SH-SY5Y (cell line): Measurements from ENCODE around the gene RXRA.

Experiments used
- GATA2 ChIP-seq: IDR thresholded peaks from 2 replicates; pipeline ENCODE4 v1.6.1; 2011; ENCODE audit warnings: mild to moderate bottlenecking, low read depth, low read length
- GATA3 ChIP-seq: IDR thresholded peaks from 2 replicates; pipeline ENCODE4 v1.6.1; 2011; ENCODE audit warnings: low read depth, mild to moderate bottlenecking, low read length, moderate library complexity

DNA sequence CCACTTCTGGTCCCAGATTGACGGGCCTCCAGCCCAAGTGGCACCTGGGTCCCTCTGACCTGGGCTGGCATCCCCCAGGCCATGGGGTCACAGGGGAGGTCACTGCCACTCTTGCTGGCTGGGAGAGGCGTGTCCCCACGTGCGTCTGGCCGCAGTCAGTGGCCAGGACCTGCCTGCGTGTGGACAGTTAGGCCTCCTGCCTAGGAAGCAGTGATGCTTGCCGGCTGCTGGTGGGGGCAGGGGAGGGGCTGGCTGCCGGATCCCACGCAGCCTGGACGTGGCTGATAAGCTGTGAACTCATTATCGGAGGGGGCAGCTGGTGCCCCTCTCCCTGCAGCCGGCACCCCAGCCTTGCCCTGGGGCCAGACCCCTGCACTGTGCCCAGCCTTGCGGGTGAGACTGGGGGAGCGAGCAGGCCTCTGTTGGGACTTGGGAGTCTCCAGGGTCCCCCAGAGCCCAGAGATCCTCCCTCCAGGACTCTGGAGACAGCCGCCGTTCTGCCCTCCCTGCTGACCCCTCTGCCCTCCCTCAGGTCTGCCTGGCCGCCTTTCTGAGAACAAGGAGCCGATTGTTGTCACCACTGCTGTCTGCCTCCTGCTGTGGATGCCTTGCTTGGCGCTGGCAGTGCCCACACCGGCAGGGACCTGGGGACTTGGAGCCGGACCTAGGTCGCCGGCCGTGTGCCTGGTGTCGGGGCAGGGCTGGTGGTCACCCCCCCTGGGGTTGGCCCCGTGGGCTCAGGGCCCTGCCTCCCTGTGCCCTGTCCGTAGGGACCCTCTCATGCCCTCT, 12.3 kb downstream of the RXRA start:
- peak; percentile 51; the same call in 1 of the 2 replicates for TF ChIP-seq GATA2
- no peak for TF ChIP-seq GATA3
